Neural crest cell (in vitro differentiated cells): ENCODE results near the gene USP43. TPM values are rescaled to one million over a fixed set of nuclear protein-coding genes. Genes with fewer than 3 reads are reported as not detected.

ENCODE experiments used
- DNase-seq: peaks from one replicate; pipeline ENCODE4 v3.0.0; 2021; ENCODE audit warnings: low read depth, mixed read lengths, low spot score
- H3K27ac Mint-ChIP-seq: one replicate; pipeline ENCODE4 v1.8.0; 2021; ENCODE audit warnings: mild to moderate bottlenecking, mixed read lengths; ENCODE audit not compliant: unreplicated experiment
- H3K27me3 Mint-ChIP-seq: 2 replicates; pipeline ENCODE4 v1.8.0; 2021; ENCODE audit warnings: low read depth, mild to moderate bottlenecking, mixed read lengths
- H3K36me3 Mint-ChIP-seq: 2 replicates; pipeline ENCODE4 v1.8.0; 2021; ENCODE audit warnings: low read depth, mild to moderate bottlenecking, mixed read lengths
- H3K4me1 Mint-ChIP-seq: 2 replicates; pipeline ENCODE4 v1.8.0; 2021; ENCODE audit warnings: mixed read lengths
- H3K4me3 Mint-ChIP-seq: one replicate; pipeline ENCODE4 v1.8.0; 2021; ENCODE audit warnings: mild to moderate bottlenecking, mixed read lengths
- H3K9me3 Mint-ChIP-seq: 2 replicates; pipeline ENCODE4 v1.8.0; 2021; ENCODE audit warnings: mixed read lengths
- total RNA-seq: library from RNA; stranded (reverse); gene quantifications from 2 replicates; pipeline ENCODE4 v1.2.1, GENCODE V29; 2021
- TF ChIP-seq, protein P1 (sequence below): fragments of 200-600 bp; sonication (generic); conservative IDR thresholded peaks from 2 replicates; pipeline ENCODE4 v1.5.0; 2021; ENCODE audit warnings: antibody characterized with exemption, mild to moderate bottlenecking

Gene USP43
- total RNA-seq, 1 donor from 2014 or later, result 2.7 TPM

DNA sequence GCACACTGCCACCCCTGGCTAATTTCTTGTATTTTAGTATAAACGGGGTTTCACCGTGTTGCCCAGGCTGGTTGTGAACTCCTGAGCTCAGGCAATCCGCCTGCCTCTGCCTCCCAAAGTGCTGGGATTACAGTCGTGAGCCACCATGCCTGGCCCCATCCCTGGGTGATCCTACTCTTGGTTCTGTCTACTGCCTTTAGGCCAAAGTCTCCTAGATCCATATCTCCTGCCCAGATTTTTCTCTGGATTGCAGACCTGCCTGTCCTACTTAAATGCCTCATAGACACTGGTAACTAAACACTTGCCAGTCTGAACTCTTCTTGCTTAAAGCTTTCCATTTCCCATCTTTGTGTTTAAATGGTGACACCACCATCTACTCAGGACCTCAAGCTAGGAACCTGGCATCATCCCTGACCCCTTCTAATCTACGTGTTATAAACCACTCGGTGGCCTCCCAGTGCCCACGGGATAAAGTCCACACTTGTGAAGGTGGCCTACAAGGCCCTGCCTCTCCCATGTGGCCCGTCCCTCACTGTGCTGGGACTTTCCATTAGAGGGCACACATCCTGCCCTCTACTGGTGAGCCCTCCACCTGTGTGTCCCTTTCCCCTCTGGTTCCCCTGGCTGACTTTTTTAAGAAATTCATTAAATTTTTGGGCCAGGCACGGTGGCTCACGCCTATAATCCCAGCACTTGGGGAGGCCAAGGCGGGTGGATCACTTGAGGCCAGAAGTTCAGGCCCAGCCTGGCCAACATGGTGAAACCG, 51.1 kb downstream of the USP43 start:
- DNase-seq, result no peak
- Mint-ChIP-seq H3K27me3 (no peaks in the 10 kb centered on the region), H3K4me3 (no peak overlapping the region), H3K36me3 (peaks cover 2% of the 10 kb centered on the region), H3K9me3 (peaks cover 2% of the 10 kb centered on the region), H3K4me1 (no peaks in the 10 kb centered on the region), H3K27ac (no peak overlapping the region)
- TF ChIP-seq, protein P1, sequence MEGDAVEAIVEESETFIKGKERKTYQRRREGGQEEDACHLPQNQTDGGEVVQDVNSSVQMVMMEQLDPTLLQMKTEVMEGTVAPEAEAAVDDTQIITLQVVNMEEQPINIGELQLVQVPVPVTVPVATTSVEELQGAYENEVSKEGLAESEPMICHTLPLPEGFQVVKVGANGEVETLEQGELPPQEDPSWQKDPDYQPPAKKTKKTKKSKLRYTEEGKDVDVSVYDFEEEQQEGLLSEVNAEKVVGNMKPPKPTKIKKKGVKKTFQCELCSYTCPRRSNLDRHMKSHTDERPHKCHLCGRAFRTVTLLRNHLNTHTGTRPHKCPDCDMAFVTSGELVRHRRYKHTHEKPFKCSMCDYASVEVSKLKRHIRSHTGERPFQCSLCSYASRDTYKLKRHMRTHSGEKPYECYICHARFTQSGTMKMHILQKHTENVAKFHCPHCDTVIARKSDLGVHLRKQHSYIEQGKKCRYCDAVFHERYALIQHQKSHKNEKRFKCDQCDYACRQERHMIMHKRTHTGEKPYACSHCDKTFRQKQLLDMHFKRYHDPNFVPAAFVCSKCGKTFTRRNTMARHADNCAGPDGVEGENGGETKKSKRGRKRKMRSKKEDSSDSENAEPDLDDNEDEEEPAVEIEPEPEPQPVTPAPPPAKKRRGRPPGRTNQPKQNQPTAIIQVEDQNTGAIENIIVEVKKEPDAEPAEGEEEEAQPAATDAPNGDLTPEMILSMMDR, result no peak

DNA sequence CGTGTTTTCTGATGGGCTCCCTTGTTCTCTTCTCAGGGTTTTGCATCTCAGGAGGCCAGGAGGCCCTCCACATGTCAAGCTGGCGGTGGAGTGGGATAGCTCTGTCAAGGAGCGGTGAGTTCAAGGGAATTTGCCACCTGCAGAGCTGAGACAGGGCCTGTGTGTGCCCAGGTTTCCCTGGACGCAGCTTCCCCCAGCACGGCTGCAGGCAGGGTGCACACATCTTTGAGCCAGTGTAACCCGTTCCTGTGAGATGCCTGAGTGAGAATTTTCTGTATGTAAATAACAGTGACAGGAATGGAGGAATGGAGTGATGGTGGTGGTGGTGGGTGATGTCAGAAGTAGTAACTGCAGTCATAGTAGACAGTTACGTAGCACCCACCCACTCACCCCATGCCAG, 54.8 kb downstream of the USP43 start:
- H3K4me1 Mint-ChIP-seq, result no peaks in the 10 kb centered on the region
- H3K27ac Mint-ChIP-seq, result peak overlapping the region; percentile 50
- H3K36me3 Mint-ChIP-seq, result peaks cover 2% of the 10 kb centered on the region
- H3K27me3 Mint-ChIP-seq, result no peaks in the 10 kb centered on the region
- TF ChIP-seq, protein P1, result no peak
- no peak overlapping the region for H3K4me3 Mint-ChIP-seq
- no peak for DNase-seq
- H3K9me3 Mint-ChIP-seq, result peaks cover 2% of the 10 kb centered on the region

DNA sequence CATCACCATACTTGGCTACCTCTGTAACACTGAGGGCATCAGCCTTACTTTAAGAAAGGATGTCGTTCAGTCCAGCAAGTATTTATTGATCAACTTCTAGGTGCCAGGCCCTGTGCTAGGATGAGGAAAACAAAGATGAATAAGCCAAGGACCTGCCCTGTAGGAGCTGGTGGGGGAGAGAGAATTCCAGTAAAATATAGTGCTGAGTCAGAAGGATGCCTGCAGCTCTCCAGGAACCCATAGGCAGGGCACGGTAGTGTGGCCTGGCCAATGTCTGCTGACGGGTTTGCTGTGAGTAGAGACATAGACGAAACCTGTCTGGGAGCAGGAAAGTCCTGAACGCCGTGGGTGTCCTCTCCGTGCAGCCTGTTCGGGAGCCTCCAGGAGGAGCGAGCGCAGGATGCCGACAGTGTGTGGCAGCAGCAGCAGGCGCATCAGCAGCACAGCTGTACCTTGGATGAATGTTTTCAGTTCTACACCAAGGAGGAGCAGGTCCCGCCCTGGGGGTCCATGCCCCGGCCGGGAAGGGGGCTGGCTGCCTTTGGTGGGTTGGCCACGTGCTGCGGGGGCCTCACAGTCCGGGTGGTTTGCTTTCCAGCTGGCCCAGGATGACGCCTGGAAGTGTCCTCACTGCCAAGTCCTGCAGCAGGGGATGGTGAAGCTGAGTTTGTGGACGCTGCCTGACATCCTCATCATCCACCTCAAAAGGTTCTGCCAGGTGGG, 55.6 kb downstream of the USP43 start:
- no peak overlapping the region for H3K27ac Mint-ChIP-seq
- DNase-seq, result no peak
- H3K4me3 Mint-ChIP-seq, result no peak overlapping the region
- H3K4me1 Mint-ChIP-seq, result no peaks in the 10 kb centered on the region
- TF ChIP-seq, protein P1, result no peak
- H3K9me3 Mint-ChIP-seq, result no peaks in the 10 kb centered on the region
- no peaks in the 10 kb centered on the region for H3K27me3 Mint-ChIP-seq
- H3K36me3 Mint-ChIP-seq, result no peaks in the 10 kb centered on the region

DNA sequence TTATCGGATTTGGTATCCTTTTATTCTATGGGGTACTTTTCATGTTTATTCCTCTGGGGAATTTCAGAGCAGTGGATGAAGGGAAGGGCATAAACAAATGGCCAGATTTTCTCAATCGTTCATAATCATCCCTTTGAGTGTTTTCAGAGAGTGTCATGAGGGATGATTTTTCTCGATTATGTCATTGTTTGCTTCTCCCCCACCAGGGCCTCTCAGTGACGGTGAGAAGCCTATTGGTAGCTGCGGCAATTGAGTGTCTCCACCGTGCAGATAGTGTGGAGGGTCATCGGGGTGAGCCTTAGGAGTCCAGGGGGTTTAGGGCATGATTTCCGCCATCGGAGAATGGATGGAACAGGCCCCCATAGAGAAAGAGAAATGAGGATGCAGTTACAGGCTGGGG, 57.2 kb downstream of the USP43 start:
- Mint-ChIP-seq H3K36me3 (no peaks in the 10 kb centered on the region), H3K4me1 (no peaks in the 10 kb centered on the region), H3K27ac (no peak overlapping the region), H3K9me3 (no peaks in the 10 kb centered on the region), H3K4me3 (no peak overlapping the region), H3K27me3 (no peaks in the 10 kb centered on the region)
- TF ChIP-seq, protein P1, result no peak
- DNase-seq, result no peak

DNA sequence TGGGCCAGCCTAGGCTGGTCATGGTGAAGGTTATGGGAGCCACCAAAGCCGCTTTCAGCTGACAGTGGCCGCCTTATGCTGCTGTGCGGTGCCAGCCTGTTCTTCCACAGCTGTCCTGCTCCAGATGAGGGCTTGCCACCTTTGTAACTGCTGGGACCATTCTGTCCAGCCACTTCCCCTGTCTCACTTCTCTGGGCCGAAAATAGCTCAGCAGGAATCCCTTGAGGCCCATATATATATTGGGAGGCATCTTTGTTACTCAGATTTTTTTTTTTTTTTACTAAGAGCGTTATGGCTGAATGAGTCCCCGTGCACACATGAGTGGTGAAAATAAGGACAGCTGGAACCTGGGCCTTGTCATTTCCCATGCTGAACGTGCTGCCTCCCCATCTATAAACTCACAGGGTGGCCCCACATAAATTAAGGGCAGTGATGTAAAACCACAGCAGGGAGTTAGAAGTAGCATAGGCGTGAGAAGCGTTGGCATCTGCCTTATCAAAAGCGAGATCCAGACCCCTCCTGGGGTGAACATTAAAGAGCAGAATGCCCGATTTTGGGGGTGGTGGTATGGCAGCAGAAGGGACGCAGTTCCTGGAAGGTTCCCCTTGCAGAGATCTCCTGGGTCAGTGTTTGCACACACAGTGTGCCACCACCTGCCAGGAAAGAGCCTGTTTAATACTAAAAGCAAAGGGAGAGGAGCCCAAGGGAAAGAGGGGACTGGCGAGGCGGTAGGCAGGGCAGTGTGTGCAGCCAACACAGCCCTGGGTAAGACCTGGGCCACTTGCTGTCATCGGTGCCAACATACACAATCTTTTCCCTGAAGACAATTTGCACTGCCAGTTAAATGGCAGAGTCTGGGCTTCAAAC, 57.8 kb downstream of the USP43 start:
- no peak for DNase-seq
- no peak overlapping the region for H3K27ac Mint-ChIP-seq
- TF ChIP-seq, protein P1, result no peak
- no peaks in the 10 kb centered on the region for H3K27me3 Mint-ChIP-seq
- H3K4me1 Mint-ChIP-seq, result no peaks in the 10 kb centered on the region
- H3K36me3 Mint-ChIP-seq, result no peaks in the 10 kb centered on the region
- H3K9me3 Mint-ChIP-seq, result no peaks in the 10 kb centered on the region
- H3K4me3 Mint-ChIP-seq, result no peak overlapping the region
